Measurements from ENCODE around the gene PSME3IP1. TPM values are rescaled to one million over a fixed set of nuclear protein-coding genes. Genes with fewer than 3 reads are reported as not detected.

PSME3IP1 gene
- polyA plus RNA-seq, 1 of the 3 experiments (the other 2 are of a cell fraction), result 80.9 TPM

DNA sequence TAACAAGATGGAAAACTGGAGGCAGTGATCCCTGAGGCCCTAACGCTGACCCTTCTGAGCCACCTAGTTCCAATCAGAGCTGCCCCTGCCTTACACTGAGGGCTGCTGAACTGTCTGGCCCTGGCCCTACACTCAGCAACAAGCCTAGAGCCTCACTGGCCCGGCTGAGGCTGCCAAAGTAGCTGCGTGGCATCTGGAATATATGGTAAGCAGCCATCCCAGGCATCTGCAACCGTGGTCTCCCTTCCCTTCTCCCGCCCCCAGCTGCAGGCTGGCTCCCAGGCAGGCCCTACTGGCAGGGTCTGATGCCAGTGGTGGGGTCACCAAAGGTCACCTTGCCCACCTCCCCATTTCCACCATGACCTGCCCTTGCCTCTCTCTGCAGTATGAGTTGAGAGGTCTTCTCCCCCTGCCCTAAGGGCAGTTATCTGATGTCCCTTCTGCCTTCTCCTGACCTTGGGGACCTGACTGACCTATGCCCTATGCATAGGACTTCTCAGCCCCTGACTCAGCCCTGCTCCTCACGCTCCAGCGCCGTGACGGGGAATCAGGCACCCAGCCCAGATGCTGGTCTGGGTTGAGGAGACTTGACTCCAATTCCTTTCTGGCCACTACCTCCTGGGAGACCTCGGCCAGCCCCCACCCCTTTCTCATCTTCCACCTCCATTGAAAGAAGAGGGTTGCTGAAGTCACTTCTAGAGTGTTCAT is 48.1 kb downstream of the PSME3IP1 start:
- POLR2A ChIA-PET, result no interaction called here
- Histone ChIP-seq H3K9me3 (no peaks in the 10 kb centered on the region), H3K9ac (no peak overlapping the region), H3F3A (replicated peaks; ENCODE audit: insufficient read depth) (no peaks in the 10 kb centered on the region), H3K9me2 (no peaks in the 10 kb centered on the region), H3K4me3 (ENCODE audit: low read depth in 2 of 2, low read length in 1 of 2) (no peak overlapping the region), H3K4me1 (ENCODE audit: control insufficient read depth in 1 of 2, insufficient read depth in 2 of 2, low read depth in 1 of 2, low read length in 1 of 2) (peaks cover 0 to 20% of the 10 kb centered on the region in 2 experiments; a peak in 1 of 4 replicates), H3K27me3 (ENCODE audit: insufficient read depth) (no peaks in the 10 kb centered on the region), H3K36me3 (replicated peaks in 1 of 2; ENCODE audit: control insufficient read depth in 1 of 2, insufficient read depth in 2 of 2, low read length in 1 of 2) (no peaks in the 10 kb centered on the region), H3K4me2 (no peak overlapping the region), H3K27ac (ENCODE audit: low read depth in 2 of 2, low read length in 1 of 2) (no peak overlapping the region), H2AFZ (ENCODE audit: low read depth) (no peak overlapping the region), H4K20me1 (ENCODE audit: insufficient read depth) (no peaks in the 10 kb centered on the region), H3K79me2 (ENCODE audit: insufficient read depth) (no peaks in the 10 kb centered on the region)
- WGBS (ENCODE audit: low lambda C conversion rate), result 90% methylated on average over 2 of the region's 10 CpGs
- CTCF ChIA-PET, result interaction anchor here (0.7 to 2.0 kb wide), 3 partner anchors 16 to 45 kb away, joined by 3 to 6 read pairs (median 3); partner anchors contain the start of gene CPNE2
- DNase-seq, result peak; percentile 10
- TF ChIP-seq SIN3A (IDR thresholded peaks at IDR 0.05; ENCODE audit: borderline replicate concordance, low read depth, low read length) (no peak), JUND (IDR thresholded peaks at IDR 0.05) (no peak), RXRA (IDR thresholded peaks at IDR 0.05; ENCODE audit: borderline replicate concordance, low read depth) (no peak), RFX5 (IDR thresholded peaks at IDR 0.05; ENCODE audit: low read length) (no peak), EP300 (IDR thresholded peaks at IDR 0.05; ENCODE audit: borderline replicate concordance in 1 of 2, low read depth in 1 of 2, low read length in 1 of 2) (no peak), GABPA (IDR thresholded peaks at IDR 0.05; ENCODE audit: low read depth) (no peak), FOXM1 (IDR thresholded peaks at IDR 0.05; ENCODE audit: low read depth) (no peak), GATA2 (CRISPR knock-in tag; IDR thresholded peaks at IDR 0.05) (no peak), RAD21 (IDR thresholded peaks at IDR 0.05; ENCODE audit: low read length) (no peak), NFIC (IDR thresholded peaks at IDR 0.05; ENCODE audit: borderline replicate concordance) (no peak), YY1 (IDR thresholded peaks at IDR 0.05; ENCODE audit: low read depth) (no peak), RCOR1 (IDR thresholded peaks at IDR 0.05; ENCODE audit: low read length) (no peak), NRF1 (IDR thresholded peaks at IDR 0.05; ENCODE audit: low read depth, low read length) (no peak), POLR2AphosphoS5 (IDR thresholded peaks at IDR 0.05; ENCODE audit: low read depth, low read length) (no peak)
- TF ChIP-seq, protein P1, sequence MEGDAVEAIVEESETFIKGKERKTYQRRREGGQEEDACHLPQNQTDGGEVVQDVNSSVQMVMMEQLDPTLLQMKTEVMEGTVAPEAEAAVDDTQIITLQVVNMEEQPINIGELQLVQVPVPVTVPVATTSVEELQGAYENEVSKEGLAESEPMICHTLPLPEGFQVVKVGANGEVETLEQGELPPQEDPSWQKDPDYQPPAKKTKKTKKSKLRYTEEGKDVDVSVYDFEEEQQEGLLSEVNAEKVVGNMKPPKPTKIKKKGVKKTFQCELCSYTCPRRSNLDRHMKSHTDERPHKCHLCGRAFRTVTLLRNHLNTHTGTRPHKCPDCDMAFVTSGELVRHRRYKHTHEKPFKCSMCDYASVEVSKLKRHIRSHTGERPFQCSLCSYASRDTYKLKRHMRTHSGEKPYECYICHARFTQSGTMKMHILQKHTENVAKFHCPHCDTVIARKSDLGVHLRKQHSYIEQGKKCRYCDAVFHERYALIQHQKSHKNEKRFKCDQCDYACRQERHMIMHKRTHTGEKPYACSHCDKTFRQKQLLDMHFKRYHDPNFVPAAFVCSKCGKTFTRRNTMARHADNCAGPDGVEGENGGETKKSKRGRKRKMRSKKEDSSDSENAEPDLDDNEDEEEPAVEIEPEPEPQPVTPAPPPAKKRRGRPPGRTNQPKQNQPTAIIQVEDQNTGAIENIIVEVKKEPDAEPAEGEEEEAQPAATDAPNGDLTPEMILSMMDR (IDR thresholded peaks at IDR 0.05), result no peak
- TF ChIP-seq, protein P2, sequence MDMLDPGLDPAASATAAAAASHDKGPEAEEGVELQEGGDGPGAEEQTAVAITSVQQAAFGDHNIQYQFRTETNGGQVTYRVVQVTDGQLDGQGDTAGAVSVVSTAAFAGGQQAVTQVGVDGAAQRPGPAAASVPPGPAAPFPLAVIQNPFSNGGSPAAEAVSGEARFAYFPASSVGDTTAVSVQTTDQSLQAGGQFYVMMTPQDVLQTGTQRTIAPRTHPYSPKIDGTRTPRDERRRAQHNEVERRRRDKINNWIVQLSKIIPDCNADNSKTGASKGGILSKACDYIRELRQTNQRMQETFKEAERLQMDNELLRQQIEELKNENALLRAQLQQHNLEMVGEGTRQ (IDR thresholded peaks at IDR 0.05; ENCODE audit: borderline replicate concordance, low read depth, low read length), result no peak
- TF ChIP-seq, protein P3, sequence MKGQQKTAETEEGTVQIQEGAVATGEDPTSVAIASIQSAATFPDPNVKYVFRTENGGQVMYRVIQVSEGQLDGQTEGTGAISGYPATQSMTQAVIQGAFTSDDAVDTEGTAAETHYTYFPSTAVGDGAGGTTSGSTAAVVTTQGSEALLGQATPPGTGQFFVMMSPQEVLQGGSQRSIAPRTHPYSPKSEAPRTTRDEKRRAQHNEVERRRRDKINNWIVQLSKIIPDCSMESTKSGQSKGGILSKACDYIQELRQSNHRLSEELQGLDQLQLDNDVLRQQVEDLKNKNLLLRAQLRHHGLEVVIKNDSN (IDR thresholded peaks at IDR 0.05; ENCODE audit: borderline replicate concordance, low read depth), result no peak
- TF ChIP-seq, protein P4, sequence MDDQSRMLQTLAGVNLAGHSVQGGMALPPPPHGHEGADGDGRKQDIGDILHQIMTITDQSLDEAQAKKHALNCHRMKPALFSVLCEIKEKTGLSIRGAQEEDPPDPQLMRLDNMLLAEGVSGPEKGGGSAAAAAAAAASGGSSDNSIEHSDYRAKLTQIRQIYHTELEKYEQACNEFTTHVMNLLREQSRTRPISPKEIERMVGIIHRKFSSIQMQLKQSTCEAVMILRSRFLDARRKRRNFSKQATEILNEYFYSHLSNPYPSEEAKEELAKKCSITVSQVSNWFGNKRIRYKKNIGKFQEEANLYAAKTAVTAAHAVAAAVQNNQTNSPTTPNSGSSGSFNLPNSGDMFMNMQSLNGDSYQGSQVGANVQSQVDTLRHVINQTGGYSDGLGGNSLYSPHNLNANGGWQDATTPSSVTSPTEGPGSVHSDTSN (IDR thresholded peaks at IDR 0.05), result no peak
- TF ChIP-seq, protein P5, sequence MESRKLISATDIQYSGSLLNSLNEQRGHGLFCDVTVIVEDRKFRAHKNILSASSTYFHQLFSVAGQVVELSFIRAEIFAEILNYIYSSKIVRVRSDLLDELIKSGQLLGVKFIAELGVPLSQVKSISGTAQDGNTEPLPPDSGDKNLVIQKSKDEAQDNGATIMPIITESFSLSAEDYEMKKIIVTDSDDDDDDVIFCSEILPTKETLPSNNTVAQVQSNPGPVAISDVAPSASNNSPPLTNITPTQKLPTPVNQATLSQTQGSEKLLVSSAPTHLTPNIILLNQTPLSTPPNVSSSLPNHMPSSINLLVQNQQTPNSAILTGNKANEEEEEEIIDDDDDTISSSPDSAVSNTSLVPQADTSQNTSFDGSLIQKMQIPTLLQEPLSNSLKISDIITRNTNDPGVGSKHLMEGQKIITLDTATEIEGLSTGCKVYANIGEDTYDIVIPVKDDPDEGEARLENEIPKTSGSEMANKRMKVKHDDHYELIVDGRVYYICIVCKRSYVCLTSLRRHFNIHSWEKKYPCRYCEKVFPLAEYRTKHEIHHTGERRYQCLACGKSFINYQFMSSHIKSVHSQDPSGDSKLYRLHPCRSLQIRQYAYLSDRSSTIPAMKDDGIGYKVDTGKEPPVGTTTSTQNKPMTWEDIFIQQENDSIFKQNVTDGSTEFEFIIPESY (IDR thresholded peaks at IDR 0.05; ENCODE audit: borderline replicate concordance, low read depth), result no peak
- TF ChIP-seq, protein P6, sequence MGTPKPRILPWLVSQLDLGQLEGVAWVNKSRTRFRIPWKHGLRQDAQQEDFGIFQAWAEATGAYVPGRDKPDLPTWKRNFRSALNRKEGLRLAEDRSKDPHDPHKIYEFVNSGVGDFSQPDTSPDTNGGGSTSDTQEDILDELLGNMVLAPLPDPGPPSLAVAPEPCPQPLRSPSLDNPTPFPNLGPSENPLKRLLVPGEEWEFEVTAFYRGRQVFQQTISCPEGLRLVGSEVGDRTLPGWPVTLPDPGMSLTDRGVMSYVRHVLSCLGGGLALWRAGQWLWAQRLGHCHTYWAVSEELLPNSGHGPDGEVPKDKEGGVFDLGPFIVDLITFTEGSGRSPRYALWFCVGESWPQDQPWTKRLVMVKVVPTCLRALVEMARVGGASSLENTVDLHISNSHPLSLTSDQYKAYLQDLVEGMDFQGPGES (IDR thresholded peaks at IDR 0.05; ENCODE audit: low read depth, low read length), result no peak
